CD4-positive, alpha-beta T cell treated with Interleukin-21 for 1 hour (primary cell): ENCODE results near the gene STIP1.

ENCODE experiments used
- DNase-seq: peaks from one replicate; pipeline ENCODE4 v3.0.0-alpha.2; 2020

Gene STIP1

DNA sequence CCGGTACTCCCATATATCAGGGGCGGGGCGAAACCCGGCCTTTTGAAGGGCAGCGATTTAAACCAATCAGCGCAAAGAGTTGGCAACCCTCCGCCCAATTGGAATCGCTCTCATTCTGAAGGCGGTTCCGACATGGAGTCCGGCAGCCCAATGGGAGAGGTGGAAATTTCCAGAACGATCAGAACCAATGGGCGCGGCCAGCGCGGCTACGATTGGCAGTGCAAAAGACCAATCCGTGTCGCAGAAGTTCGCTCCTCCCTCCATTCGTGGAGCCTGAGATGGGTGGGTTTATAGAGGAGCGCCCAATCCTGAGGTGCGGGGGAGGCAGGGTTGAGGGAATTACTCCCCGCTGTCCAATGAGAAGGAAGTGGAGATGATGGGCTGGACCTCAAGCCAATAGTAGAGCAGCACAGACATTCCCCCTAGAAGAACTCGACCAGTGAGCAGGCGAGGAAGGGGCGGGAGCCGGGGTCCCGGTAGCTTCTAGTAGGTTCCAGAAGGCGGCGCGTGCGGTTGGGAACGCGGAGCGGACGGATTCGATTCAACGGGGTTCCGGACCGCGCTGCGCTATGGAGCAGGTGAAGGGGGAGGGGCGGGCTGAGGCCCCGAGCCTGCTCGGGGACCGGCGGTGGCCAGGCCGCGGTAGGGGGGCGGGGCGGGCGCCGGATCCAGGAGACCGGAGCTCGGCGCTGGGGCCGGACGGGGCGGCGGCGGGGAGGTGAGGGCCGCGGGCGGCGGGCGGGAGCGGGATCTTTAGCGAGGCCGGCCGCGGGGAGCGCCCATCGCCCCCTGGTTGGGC lies at the start of gene STIP1:
Gene STIP1 (plus strand): TSS at position 479 of the 799 bp plus-strand sequence. CDS start 91 bp downstream, at position 570.
- peak; percentile 100 for DNase-seq

- no peak for DNase-seq
Observed at GRCh38 chr11:64136765-64137441, 49.1 kb upstream of the STIP1 start.

DNA sequence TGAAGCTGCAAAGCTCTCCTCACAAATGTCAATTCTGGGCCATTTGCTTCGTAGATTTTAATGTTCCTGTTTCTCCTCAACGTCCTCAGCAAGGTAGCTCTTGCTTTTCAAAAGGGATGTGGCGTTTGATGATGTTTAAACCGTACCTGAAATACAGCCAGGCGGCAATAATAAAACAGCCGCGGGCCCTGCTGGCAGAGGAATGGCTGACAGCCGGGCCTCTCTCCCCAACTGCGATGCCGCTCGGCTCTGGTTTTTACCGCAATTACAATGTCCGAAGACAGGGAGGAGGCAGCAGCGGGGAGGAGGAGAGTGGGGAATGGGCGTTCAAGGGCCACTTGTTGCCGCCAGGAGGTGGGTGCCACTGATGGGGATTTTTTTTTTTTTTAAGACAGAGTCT lies 47.6 kb upstream of the STIP1 start:
- DNase-seq: no peak

- DNase-seq: no peak
Observed at GRCh38 chr11:64139049-64139448, 46.9 kb upstream of the STIP1 start.

DNA sequence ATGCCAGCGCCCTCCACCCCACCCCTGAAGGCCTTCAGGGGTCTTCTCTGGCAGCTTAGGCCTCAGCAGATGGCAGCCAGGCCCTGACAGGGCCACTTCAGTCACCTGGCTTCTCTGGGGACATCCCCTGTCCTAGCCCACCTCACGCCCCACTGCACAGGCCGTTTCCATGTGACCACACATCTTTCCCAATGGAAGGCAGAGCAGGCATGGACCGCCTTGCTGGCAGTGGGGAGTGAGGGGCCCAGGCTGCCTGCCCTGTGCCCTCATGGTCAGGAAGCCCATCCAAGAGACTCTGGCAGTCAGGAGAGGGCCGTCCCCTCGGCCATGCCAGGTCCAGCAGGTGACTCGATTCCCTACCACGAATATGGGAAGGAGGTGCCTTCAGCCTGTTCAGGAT lies 45.9 kb upstream of the STIP1 start:
- no peak for DNase-seq

DNA sequence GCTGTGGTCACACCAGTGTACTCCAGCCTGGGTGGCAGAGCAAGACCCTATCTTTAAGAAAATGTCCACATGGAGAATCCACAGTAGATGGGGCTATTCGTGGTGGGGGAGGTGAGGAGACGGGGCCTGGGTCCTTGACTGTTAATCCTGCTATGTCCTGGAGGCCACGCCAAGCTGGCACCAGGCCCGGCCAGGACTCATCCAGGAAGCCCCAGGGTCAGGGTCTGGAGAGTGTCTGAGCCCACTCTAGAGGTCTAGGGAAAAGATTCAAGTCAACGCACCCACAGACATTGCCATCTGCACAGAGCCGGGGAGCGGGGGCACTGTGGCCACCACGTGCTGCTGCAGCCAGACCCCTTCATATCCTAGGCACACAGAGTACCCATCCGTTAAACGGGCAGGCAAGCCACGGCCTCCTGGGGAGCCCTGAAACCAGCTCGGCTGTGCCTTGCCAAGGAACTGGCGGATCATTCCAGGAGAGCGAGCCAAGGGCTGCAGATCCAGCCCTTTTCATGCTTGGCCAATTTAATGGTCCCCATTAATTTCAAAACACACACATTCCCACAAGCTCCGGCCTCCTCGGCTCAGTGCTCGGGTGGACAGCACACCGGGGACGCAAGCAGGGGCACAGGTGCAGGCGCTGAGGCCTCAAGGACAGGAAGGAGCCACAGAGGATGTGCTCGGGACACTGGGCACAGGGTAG lies 44.7 kb upstream of the STIP1 start:
- DNase-seq: no peak

- no peak for DNase-seq
Observed at GRCh38 chr11:64144587-64145472, 41.1 kb upstream of the STIP1 start.

GRCh38 chr11:64146036-64146955 lies 39.7 kb upstream of the STIP1 start:
- DNase-seq: peak; percentile 70

DNA sequence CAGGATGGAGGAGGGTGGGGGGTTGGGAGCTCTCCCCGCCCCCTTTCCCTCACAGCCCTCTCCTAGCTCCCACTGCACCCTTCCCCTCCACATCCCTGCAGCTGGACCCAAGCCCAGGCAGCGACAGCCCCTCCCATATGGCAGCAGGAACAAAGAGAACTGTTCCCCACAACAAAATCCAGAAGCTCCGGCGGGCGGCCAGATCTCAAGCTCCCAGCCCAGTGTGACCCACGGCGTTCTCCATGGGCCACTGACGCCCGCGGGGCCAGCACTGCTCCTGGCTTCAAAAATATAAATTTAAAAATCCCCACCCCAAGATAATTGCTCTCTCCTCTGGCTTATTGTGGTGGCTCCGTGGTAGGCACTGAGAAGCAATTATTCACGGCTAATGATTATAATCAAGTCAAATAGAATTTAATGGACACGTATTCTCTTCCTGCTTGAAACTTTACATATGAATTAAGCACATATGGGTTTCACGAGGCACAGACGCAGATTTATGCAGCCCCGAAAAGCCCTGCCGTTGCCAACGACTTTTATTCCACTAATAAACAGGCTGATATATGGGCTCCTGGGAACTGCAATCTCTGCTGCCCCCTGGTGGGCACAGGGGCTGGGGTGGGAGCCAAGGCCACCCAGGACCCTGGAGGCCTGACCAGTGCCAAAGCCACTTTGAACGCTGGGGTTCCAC lies 37.6 kb upstream of the STIP1 start:
- DNase-seq: peak; percentile 75

DNA sequence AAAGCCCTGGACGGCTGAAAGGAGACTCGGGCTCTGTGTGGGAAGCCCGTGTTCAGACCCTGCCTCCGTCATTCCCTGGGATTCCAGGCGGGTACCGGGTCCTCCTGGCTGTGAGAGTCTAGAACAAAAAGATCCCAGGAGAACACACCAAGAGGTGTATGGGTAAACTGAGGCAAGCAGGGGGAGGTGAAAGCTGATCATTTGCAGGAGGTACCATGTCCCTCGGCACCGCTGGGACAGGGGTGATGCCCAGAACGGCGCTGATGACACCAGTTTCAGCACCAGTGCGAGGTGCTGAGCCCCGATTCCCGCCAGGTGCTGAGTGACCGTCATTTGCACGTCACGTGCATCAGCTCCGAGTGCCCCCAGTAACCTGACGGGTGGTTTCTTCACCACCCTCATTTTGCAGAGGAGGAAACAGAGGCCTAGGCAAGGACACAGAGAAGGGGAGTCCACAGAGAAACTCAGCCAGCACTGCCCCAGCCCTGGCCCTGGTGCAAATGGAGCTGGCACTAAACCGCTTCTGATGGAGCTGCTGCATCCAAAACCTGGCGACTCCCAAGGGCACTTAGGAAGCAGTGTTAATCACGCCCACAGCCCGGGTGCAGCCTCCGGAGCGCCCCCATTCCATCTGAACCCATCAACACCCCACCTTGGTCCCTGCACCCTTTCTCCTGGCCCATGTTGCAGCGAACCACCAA lies 36.9 kb upstream of the STIP1 start:
- DNase-seq: no peak

DNA sequence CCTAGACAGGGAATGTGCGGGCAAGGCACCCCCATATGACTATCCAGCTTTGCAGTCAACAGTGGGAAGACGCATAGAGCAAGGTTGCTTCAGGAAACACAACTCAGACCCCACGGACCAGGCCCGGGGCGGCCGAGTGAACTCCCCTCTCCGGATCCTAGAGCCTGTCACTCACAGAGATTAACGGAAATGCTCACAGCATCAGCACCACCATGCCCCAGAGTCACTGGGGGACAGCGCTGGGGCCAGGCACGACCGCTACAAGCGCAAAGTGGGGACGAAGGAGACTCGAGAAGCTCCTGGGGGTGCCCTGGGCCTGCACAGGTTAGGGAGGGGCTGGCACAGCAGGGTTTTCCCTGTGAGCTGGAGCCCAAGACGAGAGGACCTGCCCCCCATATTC lies 35.9 kb upstream of the STIP1 start:
- no peak for DNase-seq

DNA sequence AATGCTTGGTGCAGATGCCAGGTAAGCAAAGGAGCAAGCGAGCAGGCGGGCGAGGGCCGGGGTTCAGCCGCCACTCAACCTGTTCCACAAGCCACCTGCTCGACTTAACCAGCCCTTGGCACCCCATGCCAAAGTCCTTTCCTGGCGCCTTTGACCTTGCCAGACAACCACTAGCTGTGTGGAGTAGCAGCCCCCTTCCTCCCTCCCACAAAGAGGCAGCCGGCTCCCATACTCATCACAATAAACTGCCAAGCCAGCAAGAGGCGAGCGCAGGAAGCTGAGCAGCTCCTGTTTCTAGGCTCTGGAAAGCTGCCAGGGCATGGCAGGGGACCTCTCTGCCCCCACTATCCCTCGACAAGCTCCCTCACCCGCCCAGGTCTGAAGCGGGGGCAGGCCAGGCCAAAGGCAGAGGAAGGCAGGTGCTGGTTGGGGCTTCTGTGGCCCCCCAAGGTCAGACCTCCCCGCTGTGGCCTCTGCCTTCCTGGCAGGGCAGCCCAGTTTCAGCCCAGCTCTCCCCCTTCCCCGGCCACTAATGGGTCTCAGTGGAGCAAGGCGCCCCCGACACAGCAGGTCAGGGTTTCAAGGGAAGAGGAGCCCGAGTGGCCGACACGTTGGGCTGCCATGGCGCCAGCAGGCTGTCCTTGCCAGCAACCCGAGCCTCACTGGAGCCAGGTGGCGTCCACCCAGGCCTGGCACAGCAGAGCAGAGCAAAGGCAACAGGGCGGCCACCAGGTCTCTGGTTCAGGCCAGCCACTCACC lies 35.3 kb upstream of the STIP1 start:
- DNase-seq: no peak

DNA sequence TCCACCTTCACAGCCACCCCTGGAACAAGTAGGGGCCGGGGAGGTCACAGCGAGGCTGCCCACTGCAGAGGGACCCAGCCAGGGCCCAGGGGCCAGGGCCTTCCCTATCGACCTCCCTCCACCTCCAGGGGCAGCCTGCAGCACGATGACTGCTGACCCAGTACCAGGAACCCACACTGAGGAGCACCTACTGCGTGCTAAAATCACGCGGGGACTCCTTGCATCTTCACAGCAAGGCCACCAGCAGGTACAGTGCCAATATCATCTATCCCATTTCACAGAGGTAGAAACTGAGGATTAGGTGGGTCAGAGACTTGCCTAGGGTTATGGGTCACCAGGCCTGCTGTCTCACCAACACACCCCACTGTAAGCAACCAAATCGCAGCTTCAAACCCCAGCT lies 34.6 kb upstream of the STIP1 start:
- no peak for DNase-seq

DNA sequence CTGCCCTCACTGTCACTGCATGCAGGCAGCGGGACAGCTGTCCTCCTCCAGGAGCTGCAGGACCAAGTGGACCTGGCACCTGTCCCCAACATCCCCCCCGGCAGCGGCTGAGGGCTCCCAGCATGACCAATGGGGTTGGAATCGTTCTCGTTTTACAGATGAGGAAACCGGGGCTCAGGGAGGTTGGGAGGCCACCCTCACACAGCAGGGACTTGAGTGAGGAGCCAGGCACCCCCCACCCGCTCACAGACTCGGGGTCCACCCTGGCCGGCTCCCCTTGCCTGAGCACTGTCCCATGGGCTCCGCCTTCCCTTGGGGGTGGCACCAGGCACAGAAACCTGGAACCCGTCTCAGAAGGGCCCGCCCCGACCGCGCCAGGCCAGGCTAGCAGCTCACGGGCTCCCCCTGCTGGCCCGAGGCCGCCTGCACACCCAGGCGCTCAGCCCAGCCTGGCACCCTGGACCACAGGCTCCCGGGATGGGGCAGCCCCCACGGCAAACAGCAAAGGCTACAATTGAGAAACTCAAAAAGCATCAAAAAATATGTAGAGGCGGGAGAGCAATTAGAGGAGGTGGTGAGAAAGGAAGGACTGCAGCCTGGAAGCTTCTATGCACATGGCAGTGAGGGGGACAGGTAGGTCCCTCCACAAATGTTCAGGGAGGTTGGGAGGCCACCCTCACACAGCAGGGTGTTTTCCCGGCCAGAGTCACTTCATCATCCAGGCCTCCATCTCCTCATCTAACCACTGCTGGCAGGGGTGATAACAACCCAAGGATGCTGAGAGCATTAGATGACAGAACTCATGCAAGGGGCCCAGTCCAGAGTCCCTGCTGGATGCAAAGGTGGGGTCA lies 32.9 kb upstream of the STIP1 start:
- peak; percentile 70 for DNase-seq

DNA sequence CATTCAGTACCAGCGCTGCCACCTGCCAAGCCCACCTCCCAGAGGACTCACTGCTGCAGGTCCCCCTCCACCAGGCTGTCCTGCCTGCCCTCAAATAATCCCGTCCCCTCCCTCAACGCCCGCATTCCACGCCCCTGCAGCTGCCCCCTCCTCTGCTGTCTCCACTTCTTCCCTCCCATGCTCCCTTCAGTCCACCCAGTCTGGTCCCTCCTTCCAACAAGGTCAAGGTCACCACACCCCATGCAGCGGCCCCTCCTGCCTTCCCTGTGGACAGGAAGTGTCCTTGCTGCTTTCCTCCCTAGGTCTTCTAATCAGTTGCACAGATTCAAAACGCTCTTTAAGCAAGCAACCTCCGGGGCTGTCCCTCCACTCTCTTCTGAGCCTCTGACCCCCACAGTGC lies 32.2 kb upstream of the STIP1 start:
- DNase-seq: no peak

GRCh38 chr11:64156235-64157011 lies 29.5 kb upstream of the STIP1 start:
- no peak for DNase-seq

DNA sequence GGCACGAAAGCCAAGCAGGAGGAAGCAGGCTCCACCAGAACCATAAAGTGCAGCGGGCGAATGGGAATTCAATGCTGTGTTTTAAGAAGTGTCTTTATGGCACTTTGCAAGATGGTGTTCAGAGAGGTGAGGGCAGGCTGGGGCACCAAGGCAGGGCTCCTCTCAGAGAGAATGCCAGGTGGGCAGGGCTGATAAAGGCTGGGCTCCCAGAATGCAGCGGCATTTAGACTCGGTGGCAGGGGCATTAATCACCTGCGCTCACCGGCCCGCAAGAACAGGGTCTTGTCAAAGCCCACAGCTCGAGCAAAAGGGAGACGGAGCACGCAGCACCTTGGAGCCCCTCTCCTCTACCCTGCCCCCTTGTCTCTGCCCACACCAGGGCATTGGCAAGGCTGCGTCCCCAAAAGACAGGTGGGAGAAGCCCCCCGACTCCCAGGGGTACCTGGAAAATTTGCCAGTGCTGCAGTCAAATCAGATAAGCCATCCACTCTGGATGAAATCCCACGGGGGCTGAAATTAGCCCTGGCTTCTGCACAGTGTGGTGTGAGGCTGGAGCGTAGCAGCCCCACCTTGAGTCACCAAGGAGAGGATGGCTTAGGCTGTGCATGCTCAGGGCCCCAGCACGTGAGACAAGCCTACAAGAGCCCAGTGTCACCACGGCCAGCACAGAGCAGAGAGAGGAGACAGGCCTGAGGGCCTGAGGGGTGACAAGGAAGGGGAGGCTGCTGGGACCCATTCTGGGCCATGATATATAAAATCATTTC lies 28.2 kb upstream of the STIP1 start:
- DNase-seq: no peak
